A549 (cell line): ENCODE data around the gene MYH2.

ENCODE experiments used
- CTCF ChIP-seq: fragments of >200 bp; sonication (Bioruptor Twin); formaldehyde crosslinking; IDR thresholded peaks from 3 replicates; pipeline ENCODE4 v1.5.1; 2016
- HDAC2 ChIP-seq: fragments of 200-600 bp; sonication (generic); IDR thresholded peaks from 2 replicates; pipeline ENCODE4 v1.6.1; 2016
- MAX ChIP-seq: IDR thresholded peaks from 2 replicates; pipeline ENCODE4 v1.6.1; 2012
- RCOR1 ChIP-seq: fragments of 150-350 bp; IDR thresholded peaks from 2 replicates; pipeline ENCODE4 v1.6.1; 2014; ENCODE audit warnings: antibody characterized with exemption, low read length, low read depth
- TP53 ChIP-seq: fragments of 250-450 bp; sonication (Bioruptor Pico); IDR thresholded peaks from 2 replicates; pipeline ENCODE4 v1.5.0; 2021; ENCODE audit warnings: mild to moderate bottlenecking, moderate library complexity

DNA sequence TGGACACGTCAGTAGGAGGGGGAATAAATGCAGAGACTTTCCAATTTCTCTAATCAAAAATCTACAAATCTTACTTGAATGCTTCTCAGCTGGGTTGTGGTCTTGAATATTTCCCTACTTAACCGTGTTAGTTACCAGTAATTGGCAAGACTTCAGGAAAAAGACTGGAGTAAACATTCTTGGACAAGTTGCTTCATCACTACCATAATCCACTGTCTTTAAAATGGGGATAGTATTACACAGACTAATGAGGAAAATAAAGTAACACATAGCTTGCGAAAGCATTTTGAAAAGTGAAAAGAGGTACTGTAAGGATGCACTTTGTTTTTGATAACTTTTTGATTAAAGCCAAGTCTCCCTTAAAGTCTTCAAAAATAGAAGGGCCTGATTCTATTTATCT lies 49.5 kb downstream of the MYH2 start:
- TF ChIP-seq CTCF: no peak
- TF ChIP-seq HDAC2: no peak
- TF ChIP-seq MAX: no peak
- TF ChIP-seq RCOR1: no peak
- TF ChIP-seq TP53 (CRISPR knock-in tag): no peak
